ENCODE measurements around the gene PVR.

Gene PVR

GRCh38 chr19:44703336-44704078 is 59.8 kb downstream of the PVR start:
- Histone ChIP-seq H3K4me3 (ENCODE audit: low read length) (no peak overlapping the region), H3K27ac (ENCODE audit: low read depth, low read length) (no peak overlapping the region), H3K27me3 (ENCODE audit: control insufficient read depth, low read length) (no peaks in the 10 kb centered on the region), H3K36me3 (ENCODE audit: control insufficient read depth, low read length) (no peaks in the 10 kb centered on the region), H3K79me2 (ENCODE audit: control insufficient read depth, low read length) (no peaks in the 10 kb centered on the region), H3F3A (ENCODE audit: control insufficient read depth, insufficient read depth) (no peaks in the 10 kb centered on the region), H3K4me2 (ENCODE audit: low read length) (no peak overlapping the region), H3K9me3 (ENCODE audit: control insufficient read depth, insufficient read depth, low read length) (no peaks in the 10 kb centered on the region), H3K9me2 (replicated peaks; ENCODE audit: control insufficient read depth, low read length) (no peaks in the 10 kb centered on the region), H3K4me1 (ENCODE audit: control insufficient read depth, low read length) (no peaks in the 10 kb centered on the region), H4K20me1 (ENCODE audit: control insufficient read depth, insufficient read depth, low read depth, low read length) (no peaks in the 10 kb centered on the region)
- TF ChIP-seq EZH2phosphoT487 (IDR thresholded peaks at IDR 0.05; ENCODE audit: borderline replicate concordance, low read length) (no peak), CTCF (IDR thresholded peaks at IDR 0.05; ENCODE audit: low read depth, low read length, poor library complexity, severe bottlenecking) (no peak)

DNA sequence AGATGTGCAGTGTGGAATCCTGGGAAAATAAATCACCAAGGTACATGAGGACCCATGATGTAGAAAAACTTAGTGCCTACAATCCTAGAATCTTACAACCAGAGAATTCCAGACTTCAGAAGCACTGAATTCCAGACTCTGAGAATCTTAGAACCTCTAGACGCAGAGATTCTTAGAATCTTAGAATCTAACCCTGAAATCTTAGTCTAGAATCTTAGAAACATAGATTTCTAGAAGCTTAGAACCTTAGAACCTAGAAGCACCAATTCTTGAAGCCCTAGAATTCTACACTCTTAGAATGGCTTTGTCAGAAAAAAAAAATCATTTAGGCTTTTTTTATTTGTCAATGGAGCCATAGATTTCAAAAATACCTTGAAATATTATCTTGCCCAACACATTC is 61.3 kb downstream of the PVR start:
- H3K79me2 ChIP-seq (ENCODE audit: control insufficient read depth, low read length), result no peaks in the 10 kb centered on the region
- H3K4me3 ChIP-seq (ENCODE audit: low read length), result no peak overlapping the region
- H3F3A ChIP-seq (ENCODE audit: control insufficient read depth, insufficient read depth), result no peaks in the 10 kb centered on the region
- H4K20me1 ChIP-seq (ENCODE audit: control insufficient read depth, insufficient read depth, low read depth, low read length), result no peaks in the 10 kb centered on the region
- no peak overlapping the region for H3K27ac ChIP-seq (ENCODE audit: low read depth, low read length)
- no peaks in the 10 kb centered on the region for H3K36me3 ChIP-seq (ENCODE audit: control insufficient read depth, low read length)
- no peaks in the 10 kb centered on the region for H3K9me3 ChIP-seq (ENCODE audit: control insufficient read depth, insufficient read depth, low read length)
- H3K4me1 ChIP-seq (ENCODE audit: control insufficient read depth, low read length), result no peaks in the 10 kb centered on the region
- no peak overlapping the region for H3K4me2 ChIP-seq (ENCODE audit: low read length)
- no peaks in the 10 kb centered on the region for H3K27me3 ChIP-seq (ENCODE audit: control insufficient read depth, low read length)
- H3K9me2 ChIP-seq (replicated peaks; ENCODE audit: control insufficient read depth, low read length), result no peaks in the 10 kb centered on the region
- TF ChIP-seq EZH2phosphoT487 (IDR thresholded peaks at IDR 0.05; ENCODE audit: borderline replicate concordance, low read length) (no peak), CTCF (IDR thresholded peaks at IDR 0.05; ENCODE audit: low read depth, low read length, poor library complexity, severe bottlenecking) (no peak)

- H3F3A ChIP-seq (ENCODE audit: control insufficient read depth, insufficient read depth), result no peaks in the 10 kb centered on the region
- H4K20me1 ChIP-seq (ENCODE audit: control insufficient read depth, insufficient read depth, low read depth, low read length), result no peaks in the 10 kb centered on the region
- H3K4me1 ChIP-seq (ENCODE audit: control insufficient read depth, low read length), result no peaks in the 10 kb centered on the region
- no peak overlapping the region for H3K4me2 ChIP-seq (ENCODE audit: low read length)
- no peaks in the 10 kb centered on the region for H3K9me3 ChIP-seq (ENCODE audit: control insufficient read depth, insufficient read depth, low read length)
- H3K27ac ChIP-seq (ENCODE audit: low read depth, low read length), result no peak overlapping the region
- TF ChIP-seq CTCF (IDR thresholded peaks at IDR 0.05; ENCODE audit: low read depth, low read length, poor library complexity, severe bottlenecking), result no peak
- no peak for TF ChIP-seq EZH2phosphoT487 (IDR thresholded peaks at IDR 0.05; ENCODE audit: borderline replicate concordance, low read length)
- no peaks in the 10 kb centered on the region for H3K27me3 ChIP-seq (ENCODE audit: control insufficient read depth, low read length)
- no peaks in the 10 kb centered on the region for H3K79me2 ChIP-seq (ENCODE audit: control insufficient read depth, low read length)
- no peak overlapping the region for H3K4me3 ChIP-seq (ENCODE audit: low read length)
- no peaks in the 10 kb centered on the region for H3K36me3 ChIP-seq (ENCODE audit: control insufficient read depth, low read length)
- H3K9me2 ChIP-seq (replicated peaks; ENCODE audit: control insufficient read depth, low read length), result no peaks in the 10 kb centered on the region
Measured at GRCh38 chr19:44705502-44706010, 61.8 kb downstream of the PVR start.

Data from DOHH2 (cell line).